Daoy (cell line): ENCODE results near the gene GPR152. TPM values are rescaled to one million over a fixed set of nuclear protein-coding genes. Genes with fewer than 3 reads are reported as not detected.

Source experiments
- DNase-seq: peaks from one replicate; pipeline ENCODE4 v3.0.0-alpha.2; 2015; ENCODE audit warnings: low read depth
- total RNA-seq: library from RNA; depleted of rRNA; stranded (reverse); fragments of >200 nt; shearing (Covaris generic); gene quantifications from 2 replicates; pipeline ENCODE4 v1.2.3, GENCODE V29; 2014; rRNA removed

GPR152 gene
- total RNA-seq = not detected in 2 replicates

GRCh38 chr11:67452141-67452952 is at the start of gene GPR152:
GPR152 (minus strand) TSS chr11:67452729; CDS start chr11:67452724, 5 bp downstream.
- DNase-seq = no peak

DNA sequence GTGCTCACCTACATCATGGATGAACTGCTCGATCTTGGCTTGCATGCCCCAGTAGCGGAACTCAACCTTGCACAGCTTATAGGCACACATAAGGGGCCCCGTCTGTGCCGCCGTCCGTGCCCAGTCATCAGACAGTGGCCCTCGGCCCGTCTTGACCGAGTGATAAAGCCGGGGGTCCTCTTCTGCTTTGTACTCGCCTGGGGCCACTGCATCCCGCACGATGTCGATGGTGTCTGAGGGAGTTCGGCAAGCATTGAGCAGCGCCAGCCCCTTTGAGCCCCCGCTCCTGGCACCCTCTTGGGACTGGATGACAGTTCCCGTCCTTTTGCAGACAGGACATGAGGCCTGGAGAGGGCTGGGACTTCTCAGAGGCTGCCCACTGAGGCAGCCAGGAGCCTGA is 49.3 kb upstream of the GPR152 start:
- no peak for DNase-seq

DNA sequence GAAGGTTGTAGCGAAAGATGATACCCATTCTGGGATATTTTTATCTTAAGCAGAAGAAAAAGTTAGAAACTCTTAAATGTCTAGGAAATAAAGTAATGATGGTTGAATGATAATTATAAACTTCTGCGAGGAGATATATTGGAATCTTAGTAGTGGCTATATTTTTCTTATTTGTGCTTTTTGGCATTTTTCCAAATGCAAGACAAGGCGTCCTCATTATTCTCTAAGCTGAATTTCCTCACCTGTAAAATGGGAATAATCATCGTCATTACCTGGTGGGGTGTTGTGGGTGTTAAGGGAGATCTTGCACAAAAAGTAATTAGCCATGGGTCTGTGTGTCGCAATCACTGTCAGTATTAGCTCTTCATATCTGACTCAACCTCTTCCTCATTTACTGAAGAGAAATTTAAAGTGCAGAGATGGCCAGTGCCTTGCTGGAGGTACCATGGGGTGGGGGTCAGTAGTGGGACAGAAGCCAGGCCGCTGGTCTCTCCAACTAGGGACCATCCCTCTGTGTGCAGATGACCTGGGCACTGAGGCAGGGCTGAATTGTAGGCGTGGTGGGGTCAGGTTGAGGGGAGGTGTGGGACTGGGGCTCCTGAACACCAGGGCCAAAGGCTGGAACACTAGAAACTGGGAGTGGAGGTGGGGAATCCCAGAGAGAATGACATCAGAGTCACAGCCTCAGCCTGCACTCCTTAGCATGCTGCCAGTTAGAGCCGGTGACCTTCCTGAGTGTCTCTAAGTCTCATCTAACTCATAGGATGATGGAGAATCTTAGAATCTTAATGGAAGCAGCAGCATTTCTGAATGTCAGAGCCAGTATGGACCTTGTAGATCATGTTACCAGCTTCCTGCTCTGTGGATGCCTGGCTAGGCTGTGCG is 48.5 kb upstream of the GPR152 start:
- DNase-seq = no peak

- DNase-seq = no peak
Observed at GRCh38 chr11:67500484-67500821, 47.9 kb upstream of the GPR152 start.

DNA sequence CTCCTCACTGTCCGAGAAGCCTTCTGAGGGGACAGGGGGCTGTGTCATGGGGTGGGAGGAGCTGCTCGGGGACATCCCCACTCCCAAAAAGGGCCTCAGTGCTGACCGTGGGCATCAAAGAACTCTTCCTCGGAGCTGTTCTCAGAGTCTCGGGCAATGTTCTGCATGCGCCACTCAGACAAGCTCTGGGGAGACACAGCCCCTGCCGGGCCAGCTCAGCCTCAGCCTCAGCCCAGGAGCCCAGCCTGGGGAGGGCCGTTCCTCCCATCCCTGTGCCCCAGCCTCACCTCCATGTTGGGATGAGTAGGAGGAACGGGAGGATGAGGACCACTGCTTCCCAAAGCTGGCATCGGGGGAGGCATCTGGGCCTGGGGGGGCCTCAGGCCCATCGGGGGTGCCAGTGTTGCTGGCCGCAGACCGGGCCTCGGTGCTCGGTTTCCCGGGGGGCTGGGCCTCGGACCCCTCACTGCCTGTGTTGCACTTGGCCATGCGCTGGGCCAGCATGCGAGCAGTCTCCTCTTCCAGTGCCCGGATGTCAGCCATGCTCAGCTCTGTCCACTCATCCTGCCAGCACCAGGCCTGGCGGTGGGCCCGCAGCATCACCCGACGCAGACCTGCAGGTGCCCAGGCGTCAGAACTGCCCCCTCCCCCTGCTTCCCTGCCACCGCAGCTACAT is 47.4 kb upstream of the GPR152 start:
- DNase-seq = no peak

DNA sequence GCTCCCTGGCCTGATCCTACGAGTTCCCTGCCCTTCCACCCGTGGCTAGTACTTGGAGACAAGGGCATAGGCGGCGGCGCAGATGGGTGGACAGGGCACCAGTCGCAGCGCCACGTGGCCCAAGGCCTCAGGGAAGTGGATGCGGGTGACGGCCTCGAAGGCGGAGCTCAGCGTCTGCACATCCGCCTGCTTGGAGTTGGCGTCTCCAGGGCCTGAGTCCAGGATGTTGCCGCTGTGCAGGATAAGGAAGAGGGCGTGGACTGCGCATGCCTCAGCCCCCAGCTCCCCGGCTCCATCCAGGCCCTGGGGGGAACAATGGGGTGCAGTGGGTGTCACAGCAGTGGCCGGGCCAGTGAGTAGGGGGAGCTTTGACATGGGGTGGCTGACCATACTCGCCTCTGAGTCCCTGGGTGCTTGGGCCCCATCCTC is 46.0 kb upstream of the GPR152 start:
- DNase-seq = no peak

DNA sequence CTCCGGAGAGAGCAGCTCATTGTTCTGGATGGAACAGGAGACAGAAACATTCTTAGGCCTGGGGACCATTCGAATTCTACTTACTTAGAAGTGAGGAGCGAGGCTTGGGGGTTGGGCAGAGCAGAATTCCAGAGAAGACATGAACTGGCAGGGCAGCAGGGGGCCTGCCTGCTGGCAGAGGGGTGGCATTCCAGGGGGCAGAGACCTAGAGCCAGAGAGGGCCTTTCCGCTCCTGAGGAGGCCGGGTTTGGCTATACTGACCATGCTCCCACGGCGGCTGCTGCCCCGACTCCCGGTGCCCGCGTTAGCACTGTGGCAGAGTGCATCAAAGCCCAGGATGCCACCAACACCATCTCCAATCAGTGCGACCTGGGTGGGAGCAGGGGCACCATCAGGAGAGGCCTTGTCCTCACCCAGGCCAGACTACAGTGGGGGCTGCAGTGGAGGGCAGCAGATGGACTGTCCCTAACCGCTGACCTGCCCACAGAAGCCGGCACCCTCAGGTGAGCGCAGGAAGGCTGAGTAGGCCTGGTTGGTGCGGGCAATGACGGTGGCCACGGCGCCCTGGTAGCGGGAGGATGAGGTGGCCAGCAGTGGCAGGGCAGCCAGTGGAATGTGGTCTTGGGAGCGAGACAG is 45.2 kb upstream of the GPR152 start:
- no peak for DNase-seq

DNA sequence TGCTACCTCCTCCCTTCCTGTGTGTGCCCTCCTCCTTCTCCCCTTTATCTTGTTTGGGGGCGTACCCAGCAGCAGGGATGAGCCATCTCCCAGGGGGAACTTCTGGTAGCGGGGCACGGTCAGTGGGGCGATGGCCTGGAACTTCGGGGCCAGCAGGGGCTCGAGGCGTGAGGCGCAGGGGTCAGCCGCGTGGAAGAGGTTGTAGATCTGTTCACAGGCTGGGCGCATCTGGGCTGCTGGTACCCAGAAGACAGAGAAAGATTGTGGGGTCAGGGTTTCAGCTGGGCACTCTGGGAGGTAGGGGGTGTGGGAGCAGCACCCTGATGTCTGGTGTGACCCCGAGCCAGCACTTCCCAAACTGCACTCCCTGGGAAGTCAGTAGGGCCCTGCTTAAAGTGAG is 43.6 kb upstream of the GPR152 start:
- no peak for DNase-seq

GRCh38 chr11:67495234-67496005 is 42.9 kb upstream of the GPR152 start:
- no peak for DNase-seq

DNA sequence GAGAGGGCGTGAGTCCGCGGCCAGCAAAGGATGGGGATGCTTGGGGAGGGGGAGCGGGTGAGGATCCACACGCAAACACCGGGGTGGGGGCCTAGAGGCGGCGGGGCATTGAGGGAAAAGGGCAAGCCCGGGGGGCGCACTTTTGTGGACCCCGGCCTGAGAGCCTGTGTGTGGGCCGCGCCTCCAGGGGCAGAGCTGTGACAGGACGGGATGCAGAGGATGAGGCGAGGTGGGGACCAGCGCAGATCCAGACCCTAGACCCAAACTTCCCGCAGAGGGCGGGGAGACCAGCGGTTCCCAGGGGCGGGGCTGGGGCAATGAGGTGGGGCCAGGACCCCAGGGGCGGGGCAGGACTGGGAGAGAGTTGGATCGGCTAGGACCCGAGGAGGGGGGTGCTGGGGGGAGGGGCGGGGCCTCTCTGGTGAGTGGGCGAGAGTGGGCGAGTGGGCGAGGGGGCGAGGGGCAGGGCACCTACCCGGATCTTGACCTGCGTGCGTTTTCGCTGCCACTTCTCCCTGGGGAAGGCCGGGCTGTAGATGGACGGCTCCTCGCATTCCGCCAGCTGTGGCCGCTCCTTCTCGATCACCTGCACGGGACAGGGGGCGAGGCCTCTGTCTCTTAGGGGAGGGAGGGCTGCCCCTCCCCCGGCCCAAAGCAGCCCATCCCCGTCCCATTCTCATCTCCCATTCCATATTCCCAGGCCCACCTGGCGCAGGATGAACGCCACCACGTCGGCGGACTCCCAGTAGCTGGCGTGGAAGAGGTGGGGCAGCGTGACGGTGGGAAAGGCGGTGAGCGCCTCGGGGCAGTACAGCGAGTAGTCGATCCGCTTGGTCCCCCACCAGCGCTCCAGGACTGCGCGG is 42.1 kb upstream of the GPR152 start:
- no peak for DNase-seq

GRCh38 chr11:67493548-67494370 is 41.2 kb upstream of the GPR152 start:
- no peak for DNase-seq

DNA sequence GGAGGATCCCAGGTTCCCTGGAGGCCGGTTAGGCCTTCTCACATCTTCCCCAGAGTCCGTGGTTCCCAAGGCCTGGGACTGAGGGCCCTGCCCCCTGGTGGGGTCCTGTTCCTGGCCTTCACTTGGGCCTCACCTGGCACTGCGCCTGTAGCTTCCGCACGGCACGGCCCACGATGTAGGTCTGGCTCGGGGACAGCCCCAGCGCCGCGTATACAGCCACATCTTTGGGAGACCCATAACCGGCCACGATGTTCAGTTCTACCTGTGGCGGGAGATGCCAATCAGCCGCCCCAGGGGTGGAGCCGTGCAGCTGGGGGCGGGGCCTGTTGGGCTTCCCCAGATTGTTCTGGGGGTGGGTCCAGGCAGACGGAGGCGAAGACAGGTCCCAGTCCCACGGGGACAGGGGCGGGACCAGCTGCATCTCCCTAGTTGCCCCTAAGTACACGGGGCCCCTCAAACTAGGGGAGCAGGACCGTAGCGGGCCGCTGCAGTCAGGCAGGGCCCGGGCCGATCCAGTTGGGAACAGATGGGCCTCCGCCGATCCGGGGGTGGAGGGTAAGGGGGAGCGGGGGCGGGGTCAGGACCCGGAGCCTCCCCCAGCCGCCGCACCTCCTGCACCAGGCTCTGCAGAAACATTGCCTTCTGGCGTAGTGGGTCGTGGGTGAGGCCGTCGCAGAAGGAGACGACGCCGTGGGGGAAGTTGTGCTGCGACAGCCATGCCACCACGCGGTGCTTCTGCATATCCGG is 40.4 kb upstream of the GPR152 start:
- DNase-seq = no peak

DNA sequence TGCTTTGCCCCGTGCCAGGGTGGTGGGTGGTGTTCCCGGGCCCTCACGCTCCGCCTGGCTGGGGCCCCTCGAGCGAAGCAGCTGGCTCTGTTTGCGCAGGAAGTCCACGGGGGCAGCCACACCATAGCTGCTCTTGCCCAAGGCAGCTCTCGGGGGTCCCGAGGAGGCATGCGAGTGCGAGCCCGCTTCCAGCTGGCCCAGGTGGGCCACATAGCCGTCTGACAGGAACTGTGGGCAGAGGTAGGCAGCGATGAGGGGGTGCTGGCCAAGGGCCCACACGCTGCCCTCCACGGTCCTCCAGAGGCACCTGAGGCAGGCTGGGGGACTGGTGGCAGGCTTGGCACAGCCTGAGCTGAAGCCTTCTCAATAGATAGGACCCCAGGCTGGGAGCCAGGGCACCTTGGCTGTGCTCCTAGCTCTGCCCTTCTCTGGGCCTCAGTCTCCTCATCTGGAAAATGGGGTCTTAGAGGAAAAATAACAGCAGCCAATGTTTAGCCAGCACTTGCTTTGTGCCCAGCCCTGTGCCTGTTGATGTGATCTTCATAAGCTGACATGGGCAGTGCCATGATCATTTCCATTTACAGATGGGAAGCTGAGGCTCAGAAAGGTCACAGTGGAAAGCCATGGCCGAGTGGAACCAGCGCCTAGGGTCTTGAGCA is 39.7 kb upstream of the GPR152 start:
- DNase-seq = no peak

GRCh38 chr11:67491276-67492068 is 38.9 kb upstream of the GPR152 start:
- no peak for DNase-seq

GRCh38 chr11:67490727-67491065 is 38.2 kb upstream of the GPR152 start:
- no peak for DNase-seq

DNA sequence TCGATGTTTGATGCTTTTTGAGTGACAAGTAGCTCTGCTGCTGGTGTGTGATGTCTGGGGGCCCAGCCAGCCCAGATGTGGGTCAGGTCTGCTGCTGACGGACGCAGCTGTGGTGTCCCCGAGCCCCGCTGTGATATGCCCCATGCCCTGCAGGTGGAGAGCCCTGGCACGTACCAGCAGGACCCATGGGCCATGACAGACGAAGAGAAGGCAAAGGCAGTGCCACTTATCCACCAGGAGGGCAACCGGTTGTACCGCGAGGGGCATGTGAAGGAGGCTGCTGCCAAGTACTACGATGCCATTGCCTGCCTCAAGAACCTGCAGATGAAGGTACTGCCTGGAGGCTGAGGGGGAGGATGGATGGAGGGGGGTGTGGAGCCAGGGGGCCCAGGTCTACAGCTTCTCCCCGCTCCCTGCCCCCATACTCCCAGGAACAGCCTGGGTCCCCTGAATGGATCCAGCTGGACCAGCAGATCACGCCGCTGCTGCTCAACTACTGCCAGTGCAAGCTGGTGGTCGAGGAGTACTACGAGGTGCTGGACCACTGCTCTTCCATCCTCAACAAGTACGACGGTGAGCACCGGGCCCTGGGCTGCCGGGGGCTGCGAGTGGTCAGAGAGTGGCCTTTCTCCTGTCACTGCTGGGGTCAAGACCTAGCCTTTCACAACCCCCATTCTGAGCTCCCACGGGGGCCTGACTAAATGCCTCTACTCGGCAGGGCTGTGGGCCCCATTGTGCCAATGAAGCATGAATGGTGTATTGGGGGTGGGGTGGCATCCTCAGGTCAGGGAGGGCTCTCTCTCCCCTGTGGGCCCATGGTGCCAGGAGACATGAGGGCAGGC is 37.6 kb upstream of the GPR152 start:
- DNase-seq = no peak
